DOHH2 (cell line): ENCODE measurements around the gene TRIM42.

Source experiments
- H3F3A ChIP-seq: fragments of 200-600 bp; sonication (generic), shearing (Covaris generic); 2 replicates; pipeline ENCODE4 v1.6.0; 2016; ENCODE audit warnings: antibody characterized with exemption, mild to moderate bottlenecking; ENCODE audit not compliant: control insufficient read depth, insufficient read depth
- H3K27ac ChIP-seq: fragments of 200-600 bp; sonication (generic); 2 replicates; pipeline ENCODE4 v1.5.1; 2014; ENCODE audit warnings: low read depth, mild to moderate bottlenecking, low read length, moderate library complexity
- H3K27me3 ChIP-seq: fragments of 200-600 bp; sonication (generic); 2 replicates; pipeline ENCODE4 v1.6.1; 2014; ENCODE audit warnings: mild to moderate bottlenecking, low read length, mixed read lengths; ENCODE audit not compliant: control insufficient read depth
- H3K36me3 ChIP-seq: fragments of 200-600 bp; sonication (generic); 2 replicates; pipeline ENCODE4 v1.6.1; 2014; ENCODE audit warnings: mild to moderate bottlenecking, low read length, moderate library complexity, mixed read lengths; ENCODE audit not compliant: control insufficient read depth
- H3K4me1 ChIP-seq: fragments of 200-600 bp; sonication (generic); 2 replicates; pipeline ENCODE4 v1.6.1; 2014; ENCODE audit warnings: mild to moderate bottlenecking, low read length, mixed read lengths; ENCODE audit not compliant: control insufficient read depth
- H3K4me2 ChIP-seq: fragments of 200-600 bp; sonication (generic); 2 replicates; pipeline ENCODE4 v1.6.0; 2014; ENCODE audit warnings: mild to moderate bottlenecking, low read length, moderate library complexity
- H3K4me3 ChIP-seq: fragments of 200-600 bp; sonication (generic); 2 replicates; pipeline ENCODE4 v1.5.1; 2014; ENCODE audit warnings: mild to moderate bottlenecking, low read length, mixed read lengths
- H3K79me2 ChIP-seq: fragments of 200-600 bp; sonication (generic); 2 replicates; pipeline ENCODE4 v1.6.1; 2014; ENCODE audit warnings: mild to moderate bottlenecking, low read length, mixed read lengths; ENCODE audit not compliant: control insufficient read depth
- H3K9me2 ChIP-seq: fragments of 200-600 bp; sonication (generic); replicated peaks from 2 replicates; pipeline ENCODE4 v1.6.1; 2014; ENCODE audit warnings: mild to moderate bottlenecking, low read length, mixed read lengths; ENCODE audit not compliant: control insufficient read depth
- H3K9me3 ChIP-seq: fragments of 200-600 bp; sonication (generic); 2 replicates; pipeline ENCODE4 v1.6.1; 2014; ENCODE audit warnings: antibody characterized with exemption, low read length, mixed read lengths; ENCODE audit not compliant: control insufficient read depth, insufficient read depth
- H4K20me1 ChIP-seq: fragments of 200-600 bp; sonication (generic); 2 replicates; pipeline ENCODE4 v1.6.0; 2014; ENCODE audit warnings: low read depth, mild to moderate bottlenecking, antibody characterized with exemption, low read length, moderate library complexity; ENCODE audit not compliant: control insufficient read depth, insufficient read depth
- EZH2phosphoT487 ChIP-seq: fragments of 200-600 bp; sonication (generic); IDR thresholded peaks from 2 replicates; pipeline ENCODE4 v1.6.1; 2017; ENCODE audit warnings: borderline replicate concordance, mild to moderate bottlenecking, antibody characterized with exemption, low read length, moderate library complexity, mixed read lengths
- TF ChIP-seq, protein P1 (sequence below): fragments of 200-600 bp; sonication (generic); IDR thresholded peaks from one replicate; pipeline ENCODE4 v1.5.1; 2014; ENCODE audit warnings: antibody characterized with exemption, mild to moderate bottlenecking, low read depth, low read length; ENCODE audit not compliant: poor library complexity, severe bottlenecking

Gene TRIM42

GRCh38 chr3:140695361-140696061 is 17.6 kb downstream of the TRIM42 start:
- no peaks in the 10 kb centered on the region for H3K9me2 ChIP-seq
- no peak for TF ChIP-seq EZH2phosphoT487
- TF ChIP-seq, protein P1, sequence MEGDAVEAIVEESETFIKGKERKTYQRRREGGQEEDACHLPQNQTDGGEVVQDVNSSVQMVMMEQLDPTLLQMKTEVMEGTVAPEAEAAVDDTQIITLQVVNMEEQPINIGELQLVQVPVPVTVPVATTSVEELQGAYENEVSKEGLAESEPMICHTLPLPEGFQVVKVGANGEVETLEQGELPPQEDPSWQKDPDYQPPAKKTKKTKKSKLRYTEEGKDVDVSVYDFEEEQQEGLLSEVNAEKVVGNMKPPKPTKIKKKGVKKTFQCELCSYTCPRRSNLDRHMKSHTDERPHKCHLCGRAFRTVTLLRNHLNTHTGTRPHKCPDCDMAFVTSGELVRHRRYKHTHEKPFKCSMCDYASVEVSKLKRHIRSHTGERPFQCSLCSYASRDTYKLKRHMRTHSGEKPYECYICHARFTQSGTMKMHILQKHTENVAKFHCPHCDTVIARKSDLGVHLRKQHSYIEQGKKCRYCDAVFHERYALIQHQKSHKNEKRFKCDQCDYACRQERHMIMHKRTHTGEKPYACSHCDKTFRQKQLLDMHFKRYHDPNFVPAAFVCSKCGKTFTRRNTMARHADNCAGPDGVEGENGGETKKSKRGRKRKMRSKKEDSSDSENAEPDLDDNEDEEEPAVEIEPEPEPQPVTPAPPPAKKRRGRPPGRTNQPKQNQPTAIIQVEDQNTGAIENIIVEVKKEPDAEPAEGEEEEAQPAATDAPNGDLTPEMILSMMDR: no peak
- H3K36me3 ChIP-seq: no peaks in the 10 kb centered on the region
- no peak overlapping the region for H3K4me2 ChIP-seq
- H3K9me3 ChIP-seq: no peaks in the 10 kb centered on the region
- H3K27ac ChIP-seq: no peak overlapping the region
- H3K27me3 ChIP-seq: 0 out of 2 replicates have a peak, but pooled peaks cover 3% of the 10 kb centered on the region
- no peaks in the 10 kb centered on the region for H3K79me2 ChIP-seq
- no peak overlapping the region for H3K4me3 ChIP-seq
- no peaks in the 10 kb centered on the region for H3F3A ChIP-seq
- H3K4me1 ChIP-seq: no peaks in the 10 kb centered on the region
- H4K20me1 ChIP-seq: no peaks in the 10 kb centered on the region

GRCh38 chr3:140699516-140700231 is 21.8 kb downstream of the TRIM42 start:
- Histone ChIP-seq H3K79me2 (no peaks in the 10 kb centered on the region), H3K27me3 (0 out of 2 replicates have a peak, but pooled peaks cover 3% of the 10 kb centered on the region), H3K4me1 (no peaks in the 10 kb centered on the region), H3K9me3 (no peaks in the 10 kb centered on the region), H4K20me1 (no peaks in the 10 kb centered on the region), H3F3A (no peaks in the 10 kb centered on the region), H3K27ac (no peak overlapping the region), H3K9me2 (no peaks in the 10 kb centered on the region), H3K36me3 (no peaks in the 10 kb centered on the region), H3K4me2 (no peak overlapping the region), H3K4me3 (no peak overlapping the region)
- TF ChIP-seq EZH2phosphoT487: no peak
- TF ChIP-seq, protein P1: no peak

- no peak for TF ChIP-seq EZH2phosphoT487
- TF ChIP-seq, protein P1: no peak
- Histone ChIP-seq H3F3A (no peaks in the 10 kb centered on the region), H4K20me1 (no peaks in the 10 kb centered on the region), H3K4me2 (no peak overlapping the region), H3K79me2 (no peaks in the 10 kb centered on the region), H3K4me1 (no peaks in the 10 kb centered on the region), H3K4me3 (no peak overlapping the region), H3K27ac (no peak overlapping the region), H3K9me3 (peaks cover 8% of the 10 kb centered on the region), H3K27me3 (no peaks in the 10 kb centered on the region), H3K36me3 (no peaks in the 10 kb centered on the region), H3K9me2 (no peaks in the 10 kb centered on the region)
These were observed 24.4 kb downstream of the TRIM42 start for GRCh38 chr3:140702281-140702680.
